Umbilical cord (tissue), 2 donors: Measurements from ENCODE around the gene TBC1D22B. TPM values are rescaled to one million over a fixed set of nuclear protein-coding genes. Genes with fewer than 3 reads are reported as not detected.

ENCODE experiments used
- DNase-seq: peaks from one replicate; pipeline ENCODE4 v3.0.0-alpha.2; 2015; ENCODE audit warnings: low spot score
- total RNA-seq: library from RNA; depleted of rRNA; stranded (reverse); fragments of >200 nt; gene quantifications from one replicate; pipeline ENCODE4 v1.2.3, GENCODE V29; 2014; ENCODE audit warnings: low replicate concordance; ENCODE audit not compliant: insufficient read depth

TBC1D22B gene
- total RNA-seq, 1 donor from 2014 or later, result 1.7 TPM

DNA sequence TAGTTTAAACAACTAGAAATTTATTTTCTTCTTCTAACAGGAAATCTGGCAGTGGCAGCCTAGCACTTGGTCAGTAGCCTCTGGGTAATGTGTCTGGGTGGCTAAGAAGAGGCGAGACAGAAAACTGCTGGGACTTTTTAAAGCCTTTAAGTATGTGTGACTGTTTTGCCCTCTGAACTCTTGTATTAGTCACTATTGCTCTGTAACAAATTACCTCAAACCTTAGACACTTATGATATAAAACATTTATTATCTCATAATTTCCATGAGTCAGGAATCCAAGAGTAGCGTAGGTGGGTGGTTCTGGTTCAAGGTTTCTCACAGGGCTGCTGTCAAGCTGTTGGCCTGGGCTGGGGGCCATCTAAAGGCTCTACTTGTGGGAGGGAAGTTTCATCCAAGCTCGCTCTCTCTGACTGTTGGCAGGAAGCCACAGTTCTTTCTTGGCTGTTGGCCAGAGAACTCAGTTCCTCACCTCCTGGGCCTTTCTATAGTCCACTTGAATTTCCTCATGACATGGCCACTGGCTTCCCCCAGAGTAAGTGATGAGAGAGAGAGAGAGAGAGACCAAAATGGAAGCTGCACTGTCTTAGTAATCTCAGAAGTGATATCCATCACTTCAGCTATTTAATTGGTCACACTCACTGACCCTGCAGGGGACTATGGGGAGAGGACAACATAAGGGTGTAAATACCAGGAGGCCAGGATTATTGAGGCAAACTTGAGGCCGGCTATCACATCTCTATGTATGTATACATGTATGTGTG is 17.4 kb upstream of the TBC1D22B start:
- DNase-seq, result peak; percentile 87

DNA sequence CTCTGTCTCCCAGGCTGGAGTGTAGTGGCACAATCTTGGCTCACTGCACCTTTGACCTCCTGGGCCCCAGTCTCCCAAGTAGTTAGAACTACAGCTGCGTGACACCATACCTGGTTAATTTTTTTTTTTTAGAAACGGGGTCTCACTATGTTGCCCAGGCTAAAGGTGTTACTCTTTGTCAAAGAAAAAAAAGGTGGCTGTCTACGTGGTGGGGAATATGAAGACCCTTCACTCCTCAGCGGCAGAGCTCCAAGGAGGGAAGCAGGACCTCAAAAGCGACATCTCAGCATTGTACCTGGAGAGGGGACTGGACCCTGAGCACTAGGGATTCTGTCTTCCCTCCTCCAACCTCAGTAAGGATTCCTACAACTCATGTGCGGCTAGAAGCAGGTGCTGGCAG is 16.4 kb upstream of the TBC1D22B start:
- no peak for DNase-seq

DNA sequence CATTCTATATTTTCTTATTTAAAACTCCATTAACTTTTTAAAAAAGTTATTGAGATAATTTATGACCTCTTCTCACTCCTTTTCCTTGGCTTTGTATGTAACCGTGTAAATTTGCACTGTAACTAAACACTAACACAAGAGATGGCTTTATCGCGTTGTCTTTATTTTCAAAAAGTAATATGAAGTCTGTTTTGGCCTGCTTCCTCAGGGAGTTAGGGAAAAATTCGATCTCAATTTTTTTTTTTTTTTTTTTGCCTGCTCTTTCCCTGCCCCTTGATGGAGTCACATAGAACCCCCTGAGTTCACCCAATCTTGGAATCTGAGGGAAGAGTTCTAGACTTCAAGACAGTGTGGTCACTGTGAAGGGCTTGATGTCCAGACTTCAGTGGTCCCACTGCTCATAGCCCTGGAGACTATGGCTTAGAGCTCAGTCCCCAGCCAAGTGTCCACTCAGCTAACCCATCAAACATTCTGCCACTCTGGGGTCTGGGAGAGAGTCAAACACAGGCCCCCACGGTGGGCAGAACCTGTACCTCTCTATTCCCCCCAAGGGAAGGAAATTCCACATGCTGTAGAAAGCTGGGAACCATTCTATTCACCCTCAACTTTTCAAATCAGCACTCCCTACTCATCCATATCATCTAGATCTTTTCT is 15.7 kb upstream of the TBC1D22B start:
- no peak for DNase-seq

DNA sequence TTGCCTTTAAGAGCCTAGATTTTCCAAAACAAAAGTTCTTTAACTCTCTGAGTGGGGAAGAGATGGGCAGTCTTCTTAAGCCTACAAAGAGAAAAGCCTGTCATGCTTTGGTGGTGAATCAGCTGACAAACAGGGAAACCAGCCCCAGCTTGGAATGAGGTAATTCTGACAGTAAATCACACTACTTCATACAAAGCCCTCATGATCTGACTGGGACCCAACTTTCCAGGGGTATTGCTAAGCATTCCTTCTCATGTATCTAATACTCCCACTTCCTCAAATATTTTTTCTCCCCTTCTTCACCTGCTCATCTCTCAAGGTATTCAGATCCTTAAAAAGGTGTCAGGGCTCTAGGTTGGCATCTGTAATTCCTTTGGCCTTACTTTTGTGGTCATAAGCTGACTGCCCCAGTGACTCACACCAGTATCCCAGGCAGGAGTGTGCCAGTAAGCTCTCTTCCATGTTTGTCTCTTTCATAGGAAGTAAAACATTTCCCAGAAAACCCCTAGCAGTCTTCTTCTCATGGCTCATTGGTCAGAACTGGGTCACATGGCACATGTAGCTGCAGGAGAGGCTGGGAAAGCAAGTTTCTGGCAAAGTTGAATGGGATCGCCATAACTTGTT is 15.0 kb upstream of the TBC1D22B start:
- DNase-seq, result peak; percentile 93

DNA sequence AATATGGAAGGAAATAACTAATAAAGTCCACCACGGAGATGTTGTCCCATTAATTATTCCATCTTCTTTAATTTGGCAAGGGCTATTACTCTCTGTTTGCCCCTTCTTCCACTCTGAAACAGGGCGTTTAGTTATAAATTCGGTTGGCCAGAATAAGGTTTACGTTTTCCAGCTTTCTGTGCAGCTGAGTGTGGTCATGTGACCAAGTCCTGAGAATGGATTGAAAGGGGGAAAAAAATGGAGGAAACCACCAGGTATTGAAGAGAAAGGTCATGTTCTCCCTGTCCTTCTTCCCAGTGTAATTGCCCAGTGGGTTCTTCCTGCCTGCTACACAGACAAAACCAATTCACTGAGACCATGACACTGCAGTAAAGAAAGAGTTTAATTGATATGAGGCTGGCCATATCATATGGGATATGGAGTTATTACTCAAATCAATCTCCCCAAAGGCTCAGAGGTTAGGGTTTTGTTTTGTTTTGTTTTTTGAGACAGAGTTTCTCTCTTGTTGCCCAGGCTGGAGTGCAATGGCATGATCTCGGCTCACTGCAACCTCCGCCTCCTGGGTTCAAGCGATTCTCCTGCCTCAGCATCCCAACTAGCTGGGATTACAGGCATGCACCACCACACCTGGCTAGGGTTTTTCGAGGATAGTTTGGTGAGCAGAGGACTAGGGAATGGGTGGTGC is 14.3 kb upstream of the TBC1D22B start:
- no peak for DNase-seq

DNA sequence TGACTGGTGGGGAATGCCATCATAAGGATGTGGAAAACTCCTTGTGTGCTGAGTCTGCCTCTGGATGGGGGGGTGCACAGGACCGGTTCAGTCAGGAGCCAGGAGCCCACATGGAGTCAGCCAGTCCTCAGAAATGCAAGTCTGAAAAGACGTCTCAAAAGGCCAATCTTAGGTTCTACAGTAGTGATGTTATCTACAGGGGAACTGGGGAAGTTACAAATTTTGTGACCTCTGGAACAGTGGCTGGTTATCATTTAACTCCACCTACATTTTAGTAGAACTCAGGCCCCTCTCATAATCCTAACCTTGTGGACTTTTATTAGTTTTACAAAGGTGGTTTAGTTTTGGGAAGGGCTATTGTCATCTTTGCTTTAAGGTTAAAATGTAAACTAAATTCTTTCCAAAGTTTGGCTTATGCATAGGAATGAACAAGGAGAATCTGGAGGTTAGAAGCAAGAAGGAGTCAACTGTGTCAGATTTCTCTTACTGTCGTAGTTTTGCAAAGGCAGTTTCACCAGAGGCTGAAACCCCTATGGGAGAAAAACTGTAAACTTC is 13.7 kb upstream of the TBC1D22B start:
- no peak for DNase-seq

DNA sequence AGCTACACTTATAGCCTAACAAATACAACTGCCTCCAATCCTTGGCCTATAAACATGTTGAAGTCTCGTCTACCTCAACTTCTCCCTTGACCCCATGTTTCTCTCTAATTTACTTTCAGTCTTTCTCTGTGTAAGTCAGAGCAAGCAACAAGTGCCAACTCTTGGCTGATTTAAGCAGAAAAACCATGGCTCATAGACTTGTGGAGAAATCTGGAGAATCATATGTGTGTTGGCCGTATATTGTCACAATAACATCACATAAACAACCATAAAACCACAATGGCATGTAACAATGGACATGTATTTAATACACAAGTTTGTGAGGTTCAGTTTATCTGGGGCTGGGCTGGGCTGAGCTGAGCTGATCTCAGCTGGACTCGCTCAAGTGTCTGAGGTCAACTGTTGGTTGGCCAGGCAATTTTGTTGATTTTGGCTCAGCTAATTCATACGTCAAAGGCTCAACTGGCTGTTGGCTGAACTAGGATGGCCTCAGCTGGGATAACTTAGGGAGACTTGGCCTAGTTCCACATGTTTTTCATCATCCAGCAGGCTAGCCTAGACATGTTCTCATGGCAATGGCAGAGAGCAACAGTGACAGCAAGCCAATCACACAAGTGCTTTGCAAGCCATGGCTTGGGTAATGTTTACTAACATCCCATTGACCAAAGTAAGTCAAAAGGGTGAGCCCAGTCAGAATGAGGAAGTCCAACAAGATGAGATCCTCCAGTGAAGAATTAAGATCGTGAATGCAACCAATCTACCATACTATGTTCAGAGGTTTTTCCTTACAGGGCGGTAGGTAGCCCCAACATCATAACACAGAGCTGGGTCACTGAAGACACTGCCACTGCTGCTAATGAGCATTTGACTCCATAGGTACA is 12.9 kb upstream of the TBC1D22B start:
- peak; percentile 94 for DNase-seq

DNA sequence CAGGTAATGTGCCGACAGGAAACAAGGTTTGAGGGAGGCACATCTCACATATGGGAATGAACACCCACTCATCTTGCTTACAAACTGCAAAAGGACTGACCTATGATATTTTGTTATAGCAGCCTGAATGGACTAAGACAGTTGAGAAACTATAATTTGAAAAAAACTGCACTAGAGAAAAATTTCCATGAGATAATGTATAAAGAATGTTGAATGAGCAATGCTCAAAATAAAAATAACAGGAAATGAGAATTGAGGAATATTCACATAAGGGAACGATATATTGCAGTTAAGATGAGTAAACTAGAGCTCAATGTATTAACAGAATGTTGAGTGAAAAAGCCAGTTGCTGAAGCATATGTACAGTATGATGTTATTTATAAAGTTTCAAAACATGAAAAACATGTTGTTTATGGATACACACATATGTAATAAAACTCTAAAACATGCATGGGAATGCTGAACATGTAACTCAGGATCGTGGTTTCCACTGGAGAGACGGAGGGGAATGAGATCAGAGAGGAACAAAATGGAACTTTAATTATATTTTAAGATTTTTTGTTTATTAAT is 6.3 kb upstream of the TBC1D22B start:
- no peak for DNase-seq

DNA sequence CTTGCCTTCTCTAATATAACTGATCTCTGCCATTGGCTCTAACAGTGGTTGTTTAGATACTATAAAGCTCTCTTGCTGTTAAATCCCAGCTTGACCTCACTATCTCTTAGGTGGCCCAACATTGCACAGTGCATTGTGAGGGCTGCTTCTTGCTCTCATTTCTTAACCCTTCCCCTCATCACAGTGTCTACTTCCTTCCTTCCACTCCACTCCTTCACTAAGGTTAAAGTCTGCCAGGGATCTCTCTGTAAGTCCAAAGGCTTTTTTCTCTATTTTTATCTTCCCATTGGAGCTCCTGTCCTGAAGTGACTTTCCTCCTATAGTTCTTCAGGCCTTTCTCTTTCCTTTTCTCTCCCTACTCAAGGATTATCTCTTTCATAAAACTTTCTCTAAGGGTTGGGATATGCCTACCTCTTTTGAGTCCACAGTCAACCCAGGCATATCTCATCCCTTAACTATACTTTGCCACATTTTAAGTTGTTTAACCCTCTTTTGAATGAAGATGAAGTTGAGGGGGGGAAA is 4.0 kb upstream of the TBC1D22B start:
- DNase-seq, result no peak

DNA sequence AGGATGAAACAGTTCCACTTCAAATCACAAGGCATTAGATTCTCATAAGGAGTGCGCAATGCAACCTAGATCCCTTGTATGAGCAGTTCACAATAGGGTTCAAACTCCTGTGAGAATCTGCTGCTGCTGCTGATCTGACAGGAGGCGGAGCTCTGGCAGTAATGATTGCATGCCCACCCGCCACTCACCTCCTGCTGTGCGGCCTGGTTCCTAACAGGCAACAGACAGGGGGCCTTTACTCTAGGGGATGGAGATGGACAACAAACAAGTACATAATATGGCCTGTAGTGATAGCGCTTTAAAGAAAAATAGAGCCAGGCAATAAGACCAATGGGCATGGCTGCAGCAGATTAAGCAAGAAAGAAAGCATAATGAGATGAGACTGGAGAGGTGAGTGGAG is 2.7 kb upstream of the TBC1D22B start:
- DNase-seq, result no peak

DNA sequence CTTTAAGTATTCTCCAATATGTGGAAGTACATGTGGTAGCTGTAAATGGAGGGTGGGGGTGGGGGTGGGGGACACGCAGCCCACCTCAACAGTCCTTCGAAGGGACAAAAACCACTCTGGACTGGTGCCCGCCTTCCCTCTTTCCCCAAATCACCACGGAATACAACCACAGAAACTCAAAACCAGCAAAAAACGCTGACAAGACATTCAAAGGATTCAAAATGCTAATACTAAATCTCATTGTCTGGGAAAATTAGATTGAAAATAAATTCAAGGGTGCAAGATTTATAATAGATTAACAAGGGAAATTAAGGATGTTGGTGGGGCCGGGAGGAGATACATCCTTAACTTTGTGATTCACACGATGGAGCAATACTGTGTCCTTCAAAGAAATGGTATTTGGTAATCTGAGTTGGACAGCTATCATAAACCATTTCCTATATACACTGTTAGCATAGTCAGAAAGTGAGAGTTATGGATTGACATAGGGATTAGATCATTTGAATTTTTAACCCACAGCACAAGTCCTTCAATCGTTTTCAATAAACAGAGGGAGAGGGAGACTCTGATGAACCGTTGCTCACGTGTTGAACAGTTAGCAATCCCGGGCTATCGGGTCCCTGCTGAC is 766 bp upstream of the TBC1D22B start:
- no peak for DNase-seq

DNA sequence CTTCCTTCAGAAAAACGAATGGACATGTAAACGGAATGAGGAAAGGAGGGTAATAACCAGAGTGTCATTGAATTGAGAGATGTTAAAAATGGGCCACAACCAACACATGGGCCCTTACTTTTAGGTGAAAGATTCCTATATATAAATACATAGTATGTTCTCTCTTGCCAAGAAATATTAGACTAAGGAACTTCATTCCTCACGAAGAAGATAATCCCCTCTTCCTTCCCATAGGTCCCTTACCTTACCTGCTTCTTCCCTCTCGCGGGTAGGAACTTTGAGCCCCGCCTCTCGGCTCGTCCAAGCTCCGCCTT is 295 bp upstream of the TBC1D22B start:
- DNase-seq, result no peak

DNA sequence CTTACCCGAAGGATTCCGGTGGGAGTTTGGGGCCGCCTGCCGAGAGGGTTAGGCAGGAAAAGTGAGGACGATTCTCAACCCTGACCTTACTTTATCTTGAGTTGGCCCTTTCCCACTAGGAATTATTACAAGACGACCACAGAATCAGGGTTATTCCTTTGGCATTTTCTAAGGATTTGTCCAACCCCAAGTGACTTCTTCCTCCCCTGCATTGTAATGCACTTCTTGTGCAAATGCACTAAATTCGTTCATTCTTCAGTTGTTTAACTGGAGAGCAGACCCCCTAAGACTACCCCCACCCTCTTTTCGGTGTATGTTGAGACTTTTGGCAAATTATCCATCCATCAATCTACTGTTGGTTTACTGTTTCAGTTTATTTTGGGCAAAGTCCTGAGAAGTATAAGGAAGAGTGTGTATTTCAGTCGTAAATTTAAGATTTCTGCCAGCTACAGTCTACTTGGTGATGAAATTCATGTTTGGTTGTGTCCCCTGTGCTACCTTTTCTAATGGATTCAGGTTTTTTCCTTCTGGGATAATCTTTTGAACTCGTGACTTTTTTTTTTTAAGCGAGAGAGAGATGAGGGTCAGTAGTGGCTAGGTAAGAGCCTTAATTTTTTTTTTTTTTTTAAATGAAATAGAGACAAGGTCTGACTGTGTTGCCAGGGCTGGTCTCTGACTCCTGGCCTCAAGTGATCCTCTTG is 983 bp downstream of the TBC1D22B start:
- DNase-seq, result no peak

DNA sequence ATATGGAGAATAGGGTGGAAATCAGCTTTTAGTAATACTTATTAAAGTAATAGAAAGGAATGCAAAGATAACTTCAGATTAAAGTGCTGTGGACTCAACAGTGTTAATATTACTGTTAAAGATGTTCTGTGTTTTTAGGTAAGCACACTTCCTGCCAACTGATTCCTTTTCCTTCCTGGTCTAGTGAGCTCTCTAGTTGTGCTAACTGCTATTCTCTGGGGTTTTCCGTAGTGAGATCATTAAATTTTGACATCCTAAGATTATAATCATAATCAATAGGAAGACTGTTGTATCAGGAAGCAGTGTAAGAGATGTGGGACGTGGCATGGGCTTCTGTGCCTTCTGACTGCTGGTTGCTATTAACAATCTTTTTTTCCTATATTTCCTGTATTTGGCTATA is 1.6 kb downstream of the TBC1D22B start:
- no peak for DNase-seq

DNA sequence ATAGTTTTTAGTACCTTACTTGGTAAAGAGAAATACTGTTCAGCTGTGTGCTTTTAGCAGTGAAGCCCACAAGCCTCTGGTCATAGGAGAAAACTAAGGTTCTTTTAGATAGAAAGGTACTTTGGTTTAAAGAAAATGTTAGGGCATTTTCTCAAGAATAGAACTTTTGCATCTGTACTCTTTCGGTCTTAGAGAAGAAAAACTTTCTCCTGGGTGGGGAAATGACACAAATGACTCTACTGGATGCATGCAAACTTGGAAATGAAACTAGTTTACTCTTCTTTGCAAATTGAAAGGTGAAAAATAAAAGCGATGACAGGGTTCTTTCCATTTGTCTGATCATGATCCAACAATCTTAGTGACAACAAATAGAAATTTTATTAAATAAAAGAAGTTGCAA is 2.5 kb downstream of the TBC1D22B start:
- no peak for DNase-seq

DNA sequence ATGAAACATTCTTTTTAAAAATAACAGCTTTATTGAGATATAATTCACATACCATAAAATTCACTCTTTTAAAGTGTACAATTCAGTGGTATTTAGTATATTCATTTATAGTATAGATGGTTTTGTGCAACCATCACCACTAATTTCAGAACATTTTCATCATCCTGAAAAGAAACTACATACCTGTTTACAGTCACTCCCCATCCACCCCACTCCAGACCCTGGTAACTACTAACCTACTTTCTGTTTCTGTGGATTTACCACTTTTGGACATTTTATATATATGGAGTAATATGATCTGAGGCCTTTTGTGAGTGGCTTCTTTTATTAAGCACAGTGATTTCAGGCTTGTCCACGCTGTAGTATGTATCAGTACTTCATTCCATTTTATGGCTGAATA is 2.9 kb downstream of the TBC1D22B start:
- DNase-seq, result no peak

DNA sequence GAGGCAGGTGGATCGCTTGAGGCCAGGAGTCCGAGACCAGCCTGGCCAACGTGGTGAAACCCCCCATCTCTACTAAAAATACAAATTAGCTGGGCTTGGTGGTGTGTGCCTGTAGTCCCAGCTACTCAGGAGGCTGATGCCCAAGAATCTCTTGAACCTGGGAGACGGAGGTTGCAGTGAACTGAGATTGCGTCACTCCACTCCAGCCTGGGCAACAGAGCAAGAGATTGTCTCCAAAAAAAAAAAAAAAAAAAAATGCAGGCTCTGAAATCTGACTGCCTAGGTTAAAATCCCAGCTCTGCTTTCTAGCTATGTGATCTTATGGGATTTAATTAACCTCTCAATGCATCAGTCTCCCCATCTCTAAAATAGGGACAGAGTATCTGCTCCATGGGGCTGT is 3.6 kb downstream of the TBC1D22B start:
- no peak for DNase-seq

DNA sequence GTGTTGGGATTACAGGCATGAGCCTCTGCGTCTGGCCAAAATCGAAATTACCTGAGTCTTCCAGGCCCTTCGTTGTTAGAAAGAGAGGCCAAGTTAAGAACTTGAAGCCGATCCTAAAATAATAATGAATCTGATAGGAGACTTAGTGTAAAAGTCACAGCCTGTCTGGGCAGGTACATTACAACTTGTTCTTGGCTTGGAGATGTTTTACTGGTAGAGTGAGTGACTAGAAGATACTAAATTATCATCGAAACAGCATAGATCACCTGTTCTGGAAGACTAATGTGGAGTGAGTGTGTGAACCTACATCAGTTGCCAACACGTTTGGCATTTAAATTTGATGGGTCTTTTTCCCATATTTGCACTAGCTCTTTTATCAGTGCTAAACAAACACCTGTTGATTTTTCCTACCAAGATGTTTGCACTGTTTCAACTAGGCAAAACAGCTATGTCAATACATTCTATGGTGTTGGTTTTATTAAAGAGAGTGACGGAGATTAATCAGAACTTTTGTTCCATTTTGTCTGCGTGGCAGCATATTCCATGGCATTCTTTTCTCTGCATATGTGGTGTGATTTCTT is 5.0 kb downstream of the TBC1D22B start:
- DNase-seq, result no peak

DNA sequence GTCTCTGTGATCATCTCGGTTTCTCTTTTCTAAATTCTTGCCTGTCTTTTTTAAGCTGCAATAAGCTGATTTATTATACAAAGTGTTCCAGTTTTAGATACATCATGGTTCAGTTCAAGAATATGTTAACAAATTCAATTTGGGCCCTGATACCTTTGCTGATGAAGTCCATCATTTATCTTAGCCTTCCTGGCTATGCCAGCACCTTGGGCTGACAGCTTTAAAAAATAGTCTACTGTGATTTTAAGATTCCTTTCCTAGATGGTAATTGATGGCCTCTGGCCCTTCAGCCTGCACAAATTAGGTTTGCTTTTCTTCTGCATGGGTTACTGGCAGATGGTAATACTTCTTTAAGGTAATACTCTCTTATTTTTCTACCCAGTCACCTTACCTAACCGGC is 7.4 kb downstream of the TBC1D22B start:
- DNase-seq, result no peak
